BE2C (cell line): ENCODE measurements around the gene DCTPP1.

Experiments used
- DNase-seq: peaks from one replicate; pipeline ENCODE4 v3.0.0-alpha.2; 2020
- H3K27me3 ChIP-seq: fragments of 250-450 bp; sonication (Bioruptor Pico); 2 replicates; pipeline ENCODE4 v1.5.1; 2020; ENCODE audit warnings: mild to moderate bottlenecking
- H3K36me3 ChIP-seq: fragments of 250-450 bp; sonication (Bioruptor Pico); 2 replicates; pipeline ENCODE4 v1.5.1; 2020; ENCODE audit warnings: mild to moderate bottlenecking
- H3K4me1 ChIP-seq: fragments of 250-450 bp; sonication (Bioruptor Pico); 2 replicates; pipeline ENCODE4 v1.5.1; 2020
- H3K4me3 ChIP-seq: 2 replicates; pipeline ENCODE4 v1.5.1; 2011; ENCODE audit warnings: low read depth, low read length
- H3K9me3 ChIP-seq: fragments of 250-450 bp; sonication (Bioruptor Pico); 2 replicates; pipeline ENCODE4 v1.5.1; 2020
- CTCF ChIP-seq: IDR thresholded peaks from 2 replicates; pipeline ENCODE4 v1.5.1; 2012; ENCODE audit warnings: mild to moderate bottlenecking, low read depth, low read length

Gene DCTPP1

GRCh38 chr16:30449116-30449435 is 19.2 kb upstream of the DCTPP1 start:
- peaks cover 5% of the 10 kb centered on the region for H3K36me3 ChIP-seq
- TF ChIP-seq CTCF: no peak
- DNase-seq: no peak
- no peaks in the 10 kb centered on the region for H3K9me3 ChIP-seq
- H3K27me3 ChIP-seq: no peaks in the 10 kb centered on the region
- H3K4me1 ChIP-seq: peaks cover 8% of the 10 kb centered on the region; the same call in 1 of the 2 replicates
- H3K4me3 ChIP-seq: no peak overlapping the region

GRCh38 chr16:30447512-30448226 is 17.8 kb upstream of the DCTPP1 start:
- Histone ChIP-seq H3K36me3 (peaks cover 10% of the 10 kb centered on the region), H3K27me3 (no peaks in the 10 kb centered on the region), H3K9me3 (no peaks in the 10 kb centered on the region; the same call in 1 of the 2 replicates), H3K4me3 (no peak overlapping the region), H3K4me1 (peaks cover 2% of the 10 kb centered on the region; the same call in 1 of the 2 replicates)
- no peak for DNase-seq
- TF ChIP-seq CTCF: no peak

- no peaks in the 10 kb centered on the region for H3K27me3 ChIP-seq
- no peak for TF ChIP-seq CTCF
- H3K36me3 ChIP-seq: peaks cover 10% of the 10 kb centered on the region
- no peak for DNase-seq
- H3K9me3 ChIP-seq: no peaks in the 10 kb centered on the region; the same call in 1 of the 2 replicates
- H3K4me1 ChIP-seq: no peaks in the 10 kb centered on the region
- peak overlapping the region; percentile 91 for H3K4me3 ChIP-seq
These were observed 16.4 kb upstream of the DCTPP1 start for GRCh38 chr16:30446203-30446595.

- Histone ChIP-seq H3K36me3 (peaks cover 10% of the 10 kb centered on the region), H3K9me3 (no peaks in the 10 kb centered on the region; the same call in 1 of the 2 replicates), H3K27me3 (no peaks in the 10 kb centered on the region), H3K4me3 (peak within 1 kb of the TSS; percentile 91), H3K4me1 (no peaks in the 10 kb centered on the region)
- DNase-seq: peak; percentile 93
- TF ChIP-seq CTCF: peak; percentile 38
These were observed 15.8 kb upstream of the DCTPP1 start, which contains the start of gene SEPHS2 for GRCh38 chr16:30445408-30446202. Gene SEPHS2, minus strand, starts transcription at chr16:30445874. Its CDS starts 147 bp downstream, at chr16:30445727.

- no peaks in the 10 kb centered on the region for H3K4me1 ChIP-seq
- peaks cover 10% of the 10 kb centered on the region for H3K36me3 ChIP-seq
- no peaks in the 10 kb centered on the region for H3K27me3 ChIP-seq
- no peak for DNase-seq
- H3K4me3 ChIP-seq: peak overlapping the region; percentile 91
- no peaks in the 10 kb centered on the region; the same call in 1 of the 2 replicates for H3K9me3 ChIP-seq
- TF ChIP-seq CTCF: no peak
These were observed 15.2 kb upstream of the DCTPP1 start for GRCh38 chr16:30445149-30445407.
